CD14-positive monocyte (primary cell): ENCODE results near the gene FTH1. TPM values are rescaled to one million over a fixed set of nuclear protein-coding genes. Genes with fewer than 3 reads are reported as not detected.

ENCODE experiments used
- DNase-seq, 3 donors: peaks; one replicate each; pipeline ENCODE4 v3.0.0-alpha.2; 2011 to 2022
- H2AFZ ChIP-seq: 2 replicates; pipeline ENCODE4 v1.6.0; 2012; ENCODE audit warnings: mild to moderate bottlenecking, low read depth, low read length, inconsistent platforms; ENCODE audit not compliant: insufficient read depth, poor library complexity, severe bottlenecking
- H3K27ac ChIP-seq, 2 donors: 1 replicate in 1 of 2; 2 replicates in 1 of 2; pipeline ENCODE4 v1.5.1; 2012 to 2013; ENCODE audit warnings: low read length in 2 of 2, control low read depth in 1 of 2, inconsistent platforms in 1 of 2, low read depth in 1 of 2, mild to moderate bottlenecking in 1 of 2
- H3K27me3 ChIP-seq, 2 donors: one replicate each; pipeline versions ENCODE4 v1.6.0 to v1.6.1; 2011 to 2013; ENCODE audit warnings: low read length in 2 of 2; ENCODE audit not compliant: control insufficient read depth in 2 of 2, insufficient read depth in 2 of 2
- H3K36me3 ChIP-seq, 2 donors: replicated peaks in 1 of 2; 1 replicate in 1 of 2; 2 replicates in 1 of 2; pipeline versions ENCODE4 v1.5.1 to v1.6.1; 2012 to 2013; ENCODE audit warnings: low read length in 2 of 2, control low read depth in 1 of 2, inconsistent platforms in 1 of 2, mild to moderate bottlenecking in 1 of 2; ENCODE audit not compliant: insufficient read depth in 2 of 2, control insufficient read depth in 1 of 2
- H3K4me1 ChIP-seq, 2 donors: 1 replicate in 1 of 2; 2 replicates in 1 of 2; pipeline versions ENCODE4 v1.5.1 to v1.6.1; 2012 to 2013; ENCODE audit warnings: low read length in 2 of 2, control low read depth in 1 of 2, inconsistent platforms in 1 of 2, mild to moderate bottlenecking in 1 of 2, moderate library complexity in 1 of 2; ENCODE audit not compliant: insufficient read depth in 2 of 2, control insufficient read depth in 1 of 2
- H3K4me2 ChIP-seq: replicated peaks from 2 replicates; pipeline ENCODE3; 2012; ENCODE audit warnings: low read length, moderate library complexity, mild to moderate bottlenecking; ENCODE audit not compliant: poor library complexity, severe bottlenecking; ENCODE audit errors: extremely low read depth
- H3K4me3 ChIP-seq, 3 experiments: fragments of 200-600 bp in 1 of 3; sonication (generic) in 1 of 3; replicated peaks in 1 of 3; 1 replicate in 2 of 3; 2 replicates in 1 of 3; pipeline ENCODE4 v1.5.1; 2011 to 2013; ENCODE audit warnings: low read length in 3 of 3, mild to moderate bottlenecking in 3 of 3, control low read depth in 2 of 3, low read depth in 2 of 3, inconsistent platforms in 1 of 3, moderate library complexity in 1 of 3
- H3K79me2 ChIP-seq: 2 replicates; pipeline ENCODE4 v1.6.0; 2012; ENCODE audit warnings: mild to moderate bottlenecking, control low read depth, inconsistent platforms, low read length, moderate library complexity; ENCODE audit not compliant: insufficient read depth
- H3K9ac ChIP-seq: 2 replicates; pipeline ENCODE4 v1.6.0; 2017; ENCODE audit warnings: low read length, mild to moderate bottlenecking; ENCODE audit not compliant: insufficient read depth, poor library complexity, severe bottlenecking
- H3K9me3 ChIP-seq, 2 donors: replicated peaks in 1 of 2; 1 replicate in 1 of 2; 2 replicates in 1 of 2; pipeline versions ENCODE4 v1.5.1 to v1.6.1; 2012 to 2013; ENCODE audit warnings: low read length in 2 of 2, control low read depth in 1 of 2; ENCODE audit not compliant: control insufficient read depth in 1 of 2, insufficient read depth in 1 of 2
- H4K20me1 ChIP-seq: 2 replicates; pipeline ENCODE4 v1.6.0; 2012; ENCODE audit warnings: mild to moderate bottlenecking, low read length, control low read depth, moderate library complexity; ENCODE audit not compliant: insufficient read depth
- H3K27ac Mint-ChIP-seq, 7 donors: one replicate each; pipeline ENCODE4 v1.8.0; 2020; ENCODE audit warnings: mild to moderate bottlenecking in 7 of 7, mixed read lengths in 7 of 7, moderate library complexity in 6 of 7, inconsistent platforms in 2 of 7
- H3K27me3 Mint-ChIP-seq, 3 donors: one replicate each; pipeline ENCODE4 v1.8.0; 2021 to 2022; ENCODE audit warnings: low read depth in 3 of 3, mild to moderate bottlenecking in 3 of 3, mixed read lengths in 3 of 3, moderate library complexity in 3 of 3, inconsistent platforms in 1 of 3
- H3K36me3 Mint-ChIP-seq, 2 donors: one replicate each; pipeline ENCODE4 v1.8.0; 2020; ENCODE audit warnings: mixed read lengths in 2 of 2, inconsistent platforms in 1 of 2, mild to moderate bottlenecking in 1 of 2
- H3K4me1 Mint-ChIP-seq: one replicate; pipeline ENCODE4 v1.8.0; 2020; ENCODE audit warnings: mild to moderate bottlenecking, mixed read lengths
- H3K4me3 Mint-ChIP-seq, 2 donors: one replicate each; pipeline ENCODE4 v1.8.0; 2020; ENCODE audit warnings: mild to moderate bottlenecking in 2 of 2, mixed read lengths in 2 of 2, moderate library complexity in 1 of 2
- H3K9me3 Mint-ChIP-seq, 7 donors: one replicate each; pipeline ENCODE4 v1.8.0; 2020 to 2022; ENCODE audit warnings: mixed read lengths in 7 of 7, mild to moderate bottlenecking in 6 of 7, moderate library complexity in 6 of 7, inconsistent platforms in 2 of 7
- WGBS: methylation state at CpG from one replicate; pipeline ENCODE4 v1.1.5; 2013; ENCODE audit warnings: missing lambda C conversion rate; ENCODE audit not compliant: insufficient coverage; 5-methylcytosine and 5-hydroxymethylcytosine counted together
- intact Hi-C, 2 donors: fragments of 100-400 bp; cut with micrococcal nuclease; formaldehyde crosslinking; loops; one replicate each; pipeline versions ENCODE4 v1.15.0 to v1.15.1; 2023
- polyA plus RNA-seq, 3 donors: library from polyadenylated mRNA; depleted of rRNA in 1 of 3; unstranded in 2 of 3; stranded (reverse) in 1 of 3; fragments of 300-500 nt in 2 of 3; fragments of >200 nt in 1 of 3; fragmentation: Illumina TruSeq in 2 of 3; gene quantifications; 1 replicate in 2 of 3; 2 replicates in 1 of 3; pipeline ENCODE4 v1.2.3, GENCODE V29; 2012 to 2021
- TF ChIP-seq, protein P1 (sequence below): fragments of 200-600 bp; IDR thresholded peaks from one replicate; pipeline ENCODE4 v1.8.0; 2022; ENCODE audit warnings: antibody characterized with exemption, mild to moderate bottlenecking

Gene FTH1
- polyA plus RNA-seq, 3 donors: 8,968 to 15,394 (median 11,239) TPM

DNA sequence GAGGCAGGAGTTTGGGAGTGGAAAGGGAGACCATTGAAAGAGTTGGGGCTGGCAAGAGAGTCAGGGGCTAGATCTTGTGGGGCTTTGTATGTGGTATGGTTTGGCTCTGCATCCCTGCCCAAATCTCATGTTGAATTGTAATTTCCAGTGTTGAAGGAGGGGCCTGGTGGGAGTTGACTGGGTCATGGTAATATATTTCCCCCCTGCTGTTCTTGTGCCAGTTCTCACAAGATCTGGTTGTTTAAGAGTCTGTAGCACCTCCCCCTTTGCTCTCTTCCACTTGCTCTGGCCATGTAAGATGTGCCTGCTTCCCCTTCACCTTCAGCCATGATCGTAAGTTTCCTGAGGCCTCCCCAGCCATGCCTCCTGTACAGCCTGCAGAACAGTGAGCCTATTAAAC is 39.9 kb downstream of the FTH1 start:
- no CpG with 5 or more reads among the region's 1 CpG for WGBS
- no peak overlapping the region for H3K27ac ChIP-seq
- intact Hi-C loops: no loop called here
- H3K4me1 ChIP-seq: peaks cover 14 to 16% of the 10 kb centered on the region in 2 donors
- no peaks in the 10 kb centered on the region for H3K9me3 ChIP-seq
- Mint-ChIP-seq H3K4me3 (no peak overlapping the region), H3K36me3 (no peaks in the 10 kb centered on the region), H3K9me3 (peaks cover 0 to 3% (median 0%) of the 10 kb centered on the region in 7 donors), H3K27me3 (peaks cover 10 to 16% (median 12%) of the 10 kb centered on the region in 3 donors), H3K4me1 (peaks cover 8% of the 10 kb centered on the region), H3K27ac (no peak overlapping the region)
- no peaks in the 10 kb centered on the region for H4K20me1 ChIP-seq
- H3K4me2 ChIP-seq: no peak overlapping the region
- no peaks in the 10 kb centered on the region for H3K36me3 ChIP-seq
- H2AFZ ChIP-seq: no peak overlapping the region
- H3K79me2 ChIP-seq: no peaks in the 10 kb centered on the region
- H3K4me3 ChIP-seq: no peak overlapping the region
- H3K27me3 ChIP-seq: no peaks in the 10 kb centered on the region
- H3K9ac ChIP-seq: no peak overlapping the region
- no peak for DNase-seq
- TF ChIP-seq, protein P1, sequence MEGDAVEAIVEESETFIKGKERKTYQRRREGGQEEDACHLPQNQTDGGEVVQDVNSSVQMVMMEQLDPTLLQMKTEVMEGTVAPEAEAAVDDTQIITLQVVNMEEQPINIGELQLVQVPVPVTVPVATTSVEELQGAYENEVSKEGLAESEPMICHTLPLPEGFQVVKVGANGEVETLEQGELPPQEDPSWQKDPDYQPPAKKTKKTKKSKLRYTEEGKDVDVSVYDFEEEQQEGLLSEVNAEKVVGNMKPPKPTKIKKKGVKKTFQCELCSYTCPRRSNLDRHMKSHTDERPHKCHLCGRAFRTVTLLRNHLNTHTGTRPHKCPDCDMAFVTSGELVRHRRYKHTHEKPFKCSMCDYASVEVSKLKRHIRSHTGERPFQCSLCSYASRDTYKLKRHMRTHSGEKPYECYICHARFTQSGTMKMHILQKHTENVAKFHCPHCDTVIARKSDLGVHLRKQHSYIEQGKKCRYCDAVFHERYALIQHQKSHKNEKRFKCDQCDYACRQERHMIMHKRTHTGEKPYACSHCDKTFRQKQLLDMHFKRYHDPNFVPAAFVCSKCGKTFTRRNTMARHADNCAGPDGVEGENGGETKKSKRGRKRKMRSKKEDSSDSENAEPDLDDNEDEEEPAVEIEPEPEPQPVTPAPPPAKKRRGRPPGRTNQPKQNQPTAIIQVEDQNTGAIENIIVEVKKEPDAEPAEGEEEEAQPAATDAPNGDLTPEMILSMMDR: no peak

DNA sequence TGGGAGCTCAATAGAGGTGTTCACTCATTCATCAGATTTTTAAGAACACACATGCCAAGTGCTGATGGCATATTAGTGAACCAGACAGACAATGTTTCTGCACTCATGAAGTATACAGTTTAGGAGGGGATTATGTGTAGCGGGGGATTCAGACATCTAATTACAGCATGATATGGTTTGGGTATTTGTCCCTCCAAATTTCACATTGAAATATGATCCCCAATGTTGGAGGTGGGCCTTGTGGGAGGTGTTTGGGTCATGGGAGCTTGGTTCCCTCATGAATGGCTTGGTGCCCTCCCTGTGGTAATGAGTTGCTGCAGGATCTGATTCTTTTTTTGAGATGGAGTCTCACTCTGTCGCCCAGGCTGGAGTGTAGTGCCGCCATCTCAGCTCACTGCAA is 41.2 kb downstream of the FTH1 start:
- Mint-ChIP-seq H3K4me1 (peaks cover 19% of the 10 kb centered on the region), H3K27ac (no peak overlapping the region), H3K4me3 (no peak overlapping the region), H3K27me3 (peaks cover 6 to 14% (median 11%) of the 10 kb centered on the region in 3 donors), H3K9me3 (peaks cover 0 to 3% (median 0%) of the 10 kb centered on the region in 7 donors), H3K36me3 (no peaks in the 10 kb centered on the region)
- no peaks in the 10 kb centered on the region for H3K36me3 ChIP-seq
- TF ChIP-seq, protein P1: no peak
- H3K4me1 ChIP-seq: peaks cover 26 to 29% of the 10 kb centered on the region in 2 donors
- no peaks in the 10 kb centered on the region for H4K20me1 ChIP-seq
- no peak for DNase-seq
- H3K4me3 ChIP-seq: no peak overlapping the region
- no peak overlapping the region for H3K9ac ChIP-seq
- no peak overlapping the region for H3K27ac ChIP-seq
- H3K4me2 ChIP-seq: no peak overlapping the region
- no peak overlapping the region for H2AFZ ChIP-seq
- H3K79me2 ChIP-seq: no peaks in the 10 kb centered on the region
- no peaks in the 10 kb centered on the region for H3K27me3 ChIP-seq
- WGBS: 100% methylated on average over 2 of the region's 3 CpGs
- intact Hi-C loops: no loop called here
- H3K9me3 ChIP-seq: no peaks in the 10 kb centered on the region
